ENCODE results near the gene MAML3. TPM values are rescaled to one million over a fixed set of nuclear protein-coding genes. Genes with fewer than 3 reads are reported as not detected.

The MAML3 gene
- total and polyA plus RNA-seq, 2 of the 13 experiments (the other 11 are each of a cell fraction or from before 2014, with no cell fraction given) = 0.05 to 0.13 TPM

GRCh38 chr4:140153718-140154571 is at the start of gene MAML3 (continued):
- no peak for TF ChIP-seq ZNF101 (CRISPR knock-in tag; IDR thresholded peaks at IDR 0.05; ENCODE audit: borderline replicate concordance, low read depth)
- no peak for TF ChIP-seq ZNF550 (CRISPR knock-in tag; IDR thresholded peaks at IDR 0.05; ENCODE audit: borderline replicate concordance)
- peak; percentile 86 for TF ChIP-seq FOXO1 (CRISPR knock-in tag; IDR thresholded peaks at IDR 0.05)
- TF ChIP-seq MIER2 (CRISPR knock-in tag; IDR thresholded peaks at IDR 0.05) = no peak
- no peak for TF ChIP-seq ARNT (IDR thresholded peaks at IDR 0.05)
- no peak for TF ChIP-seq ZNF678 (CRISPR knock-in tag; IDR thresholded peaks at IDR 0.05)
- TF ChIP-seq CBX5 (CRISPR knock-in tag; IDR thresholded peaks at IDR 0.05; ENCODE audit: borderline replicate concordance) = peak; percentile 92
- 0 out of 2 replicates have a peak, but pooled peaks have one; percentile 48 for TF ChIP-seq ZNF564 (CRISPR knock-in tag; IDR thresholded peaks at IDR 0.05)
- no peak for TF ChIP-seq HMGA1 (CRISPR knock-in tag; conservative IDR thresholded peaks at IDR 0.05)
- TF ChIP-seq ZNF83 (CRISPR knock-in tag; IDR thresholded peaks at IDR 0.05; ENCODE audit: borderline replicate concordance) = no peak
- no peak for TF ChIP-seq RCOR2 (CRISPR knock-in tag; IDR thresholded peaks at IDR 0.05)
- TF ChIP-seq ZNF691 (CRISPR knock-in tag; IDR thresholded peaks at IDR 0.05; ENCODE audit: borderline replicate concordance, low read depth) = peak; percentile 31; the same call in 1 of the 2 replicates
- no peak for TF ChIP-seq RARG (CRISPR knock-in tag; IDR thresholded peaks at IDR 0.05; ENCODE audit: low read depth)
- TF ChIP-seq ZNF761 (CRISPR knock-in tag; conservative IDR thresholded peaks at IDR 0.05) = no peak
- TF ChIP-seq SNAI1 (CRISPR knock-in tag; IDR thresholded peaks at IDR 0.05; ENCODE audit: borderline replicate concordance) = no peak
- TF ChIP-seq YEATS4 (CRISPR knock-in tag; IDR thresholded peaks at IDR 0.05; ENCODE audit: borderline replicate concordance) = peak; percentile 69; the same call in 1 of the 2 replicates
- TF ChIP-seq SMARCE1 (IDR thresholded peaks at IDR 0.05; ENCODE audit: borderline replicate concordance) = no peak
- no peak for TF ChIP-seq ZNF569 (CRISPR knock-in tag; IDR thresholded peaks at IDR 0.05; ENCODE audit: borderline replicate concordance)
- TF ChIP-seq HOXA5 (CRISPR knock-in tag; IDR thresholded peaks at IDR 0.05) = 0 out of 2 replicates have a peak, but pooled peaks have one; percentile 43
- peak; percentile 80 for TF ChIP-seq HNRNPLL (IDR thresholded peaks at IDR 0.05; ENCODE audit: low read depth, low read length, poor library complexity, severe bottlenecking)
- 0 out of 2 replicates have a peak, but pooled peaks have one; percentile 19 for TF ChIP-seq ZFP36L1 (CRISPR knock-in tag; IDR thresholded peaks at IDR 0.05)
- no peak for TF ChIP-seq DMAP1 (CRISPR knock-in tag; IDR thresholded peaks at IDR 0.05)
- TF ChIP-seq HDAC1 (CRISPR knock-in tag; IDR thresholded peaks at IDR 0.05) = peak; percentile 91
- peak; percentile 76 for TF ChIP-seq ZNF768 (CRISPR knock-in tag; IDR thresholded peaks at IDR 0.05)
- no peak for TF ChIP-seq KAT2B (IDR thresholded peaks at IDR 0.05; ENCODE audit: borderline replicate concordance, low read depth, low read length)
- TF ChIP-seq JARID2 (CRISPR knock-in tag; IDR thresholded peaks at IDR 0.05; ENCODE audit: insufficient replicate concordance) = no peak
- no peak for TF ChIP-seq TRIM22 (IDR thresholded peaks at IDR 0.05)
- no peak for TF ChIP-seq GPN1 (CRISPR knock-in tag; IDR thresholded peaks at IDR 0.05; ENCODE audit: borderline replicate concordance)
- no peak; the same call in 1 of the 2 replicates for TF ChIP-seq ZBTB26 (CRISPR knock-in tag; IDR thresholded peaks at IDR 0.05; ENCODE audit: borderline replicate concordance)

Measured in HepG2 (cell line).